ENCODE measurements around the gene RACK1. TPM values are rescaled to one million over a fixed set of nuclear protein-coding genes. Genes with fewer than 3 reads are reported as not detected.

RACK1 gene
- total and polyA plus RNA-seq, 2 donors (not counting 3 experiments of a cell fraction or from before 2014, with no cell fraction given): 1,910 to 5,629 TPM

- dilution Hi-C loops (cut with MboI; ENCODE audit: extremely low pct_ligation_motif_present, low sequenced_read_pairs): no loop called here
- FAIRE-seq: peak; percentile 65
These were observed 38.6 kb downstream of the RACK1 start, which contains the start of gene TRIM7 for GRCh38 chr5:181204826-181205760. Gene TRIM7 (minus strand): TSS chr5:181205196. CDS start chr5:181205110, 86 bp downstream.

More at GRCh38 chr5:181204826-181205760, 38.6 kb downstream of the RACK1 start, which contains the start of gene TRIM7:
- ChIA-PET POLR2A (interaction anchor here (0.9 to 2.1 kb wide), 3 partner anchors 13 to 18 kb away, joined by 5 to 11 read pairs (median 6); partner anchors contain the start of gene TRIM41), CTCF (interaction anchor here (2.8 to 8.0 kb wide), 2 partner anchors 13 to 21 kb away, joined by 13 to 95 read pairs; no protein-coding TSS in a partner anchor)
- Histone ChIP-seq H3K4me1 (ENCODE audit: control insufficient read depth, extremely low read depth, insufficient read depth, low read length) (peaks cover 12% of the 10 kb centered on the region), H3K4me3 (replicated peaks in 1 of 3; ENCODE audit: insufficient read depth in 1 of 3, low read depth in 1 of 3, low read length in 3 of 3) (peak within 1 kb of the TSS; percentile 36 to 50 (median 46)), H2AFZ (ENCODE audit: low read depth, low read length) (peak within 1 kb of the TSS; percentile 87), H3K9me3 (replicated peaks; ENCODE audit: control insufficient read depth, insufficient read depth, low read length) (no peaks in the 10 kb centered on the region), H3K27ac (ENCODE audit: insufficient read depth, low read depth, low read length) (no peak within 1 kb of the TSS), H3K27me3 (ENCODE audit: control insufficient read depth in 2 of 2, insufficient read depth in 2 of 2, low read length in 2 of 2) (peaks cover 0 to 2% of the 10 kb centered on the region in 2 experiments), H3K9ac (replicated peaks; ENCODE audit: extremely low read depth, insufficient read depth, low read length) (no peak within 1 kb of the TSS), H3K4me2 (ENCODE audit: insufficient read depth, low read length) (peak within 1 kb of the TSS; percentile 51), H3K36me3 (ENCODE audit: control insufficient read depth in 2 of 2, extremely low read depth in 1 of 2, insufficient read depth in 2 of 2, low read length in 2 of 2) (no peaks in the 10 kb centered on the region), H4K20me1 (replicated peaks; ENCODE audit: control insufficient read depth, extremely low read depth, insufficient read depth, low read length) (no peaks in the 10 kb centered on the region), H3K79me2 (ENCODE audit: control insufficient read depth, insufficient read depth, low read length) (no peaks in the 10 kb centered on the region), H3K9me1 (replicated peaks; ENCODE audit: control insufficient read depth, extremely low read depth, insufficient read depth, low read length) (no peaks in the 10 kb centered on the region)
- intact Hi-C loops (cut with micrococcal nuclease): loop anchor here (10.0 kb wide), 1 partner anchor 1650 kb away; the partner anchor contains the start of gene RUFY1
- DNase-seq (ENCODE audit: low read depth, low spot score): no peak
- TF ChIP-seq MYC (IDR thresholded peaks at IDR 0.05; ENCODE audit: low read depth, low read length) (no peak), POLR2A (IDR thresholded peaks at IDR 0.05; ENCODE audit: low read depth, low read length) (no peak), CTCF (IDR thresholded peaks at IDR 0.05; ENCODE audit: extremely low read depth in 1 of 2, insufficient read depth in 1 of 2, low read depth in 1 of 2, low read length in 2 of 2) (no peak), JUN (IDR thresholded peaks at IDR 0.05; ENCODE audit: borderline replicate concordance, insufficient read depth, insufficient read length, low read depth) (no peak), GATA2 (IDR thresholded peaks at IDR 0.05; ENCODE audit: insufficient read depth, insufficient read length, low read depth, low read length) (no peak), POLR2AphosphoS5 (IDR thresholded peaks at IDR 0.05; ENCODE audit: insufficient read depth, low read depth, low read length) (no peak), MAX (IDR thresholded peaks at IDR 0.05; ENCODE audit: insufficient read depth, insufficient read length) (no peak)
- no TSS peak for BruUV-seq (replicated peaks)

Data from endothelial cell of umbilical vein (primary cell).